Skin epidermis (tissue), 12 donors: Measurements from ENCODE around the gene LPP.
"Not testable (repeated sequence)": the region's sequence is repeated elsewhere in the genome, so short reads cannot be mapped to it uniquely, and the experiment has no call there.

Source experiments
- H3K27ac ChIP-seq, 21 experiments: fragments of 200-600 bp; sonication (generic) in 11 of 21; one replicate each; pipeline ENCODE4 v1.5.0; 2020; ENCODE audit warnings: mild to moderate bottlenecking in 3 of 21, inconsistent platforms in 2 of 21, moderate library complexity in 2 of 21
- H3K4me3 ChIP-seq, 7 experiments: fragments of 200-600 bp; sonication (generic) in 2 of 7; one replicate each; pipeline ENCODE4 v1.5.0; 2020; ENCODE audit warnings: inconsistent platforms in 2 of 7, mild to moderate bottlenecking in 2 of 7, moderate library complexity in 1 of 7

The LPP gene

GRCh38 chr3:188433521-188434150 is 279.7 kb downstream of the LPP start:
- Histone ChIP-seq H3K4me3 (no peak overlapping the region), H3K27ac (peak overlapping the region in 1 of 21 experiments; percentile 35)

DNA sequence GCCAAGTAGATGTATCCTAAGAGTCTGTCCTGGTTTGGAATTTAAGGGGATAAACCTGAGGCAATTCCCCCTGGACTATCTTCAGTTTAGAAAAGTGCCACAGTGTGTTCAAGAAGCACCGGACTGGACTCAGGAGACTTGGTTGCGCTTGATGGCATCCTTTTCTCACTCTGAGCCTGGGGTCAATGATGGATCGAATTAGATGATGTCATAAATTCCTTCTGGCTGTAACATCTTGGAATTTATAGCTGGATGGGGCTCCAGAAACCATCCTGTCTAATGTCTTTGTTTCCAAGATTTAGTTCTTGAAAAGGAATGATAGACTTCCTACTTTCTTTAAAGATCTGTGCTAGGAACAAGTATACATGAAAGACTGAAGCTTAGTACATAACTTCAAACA is 280.6 kb downstream of the LPP start:
- H3K4me3 ChIP-seq, result no peak overlapping the region
- H3K27ac ChIP-seq, result no peak overlapping the region

- Histone ChIP-seq H3K4me3 (no peak overlapping the region), H3K27ac (no peak overlapping the region)
Measured at GRCh38 chr3:188435266-188435665, 281.3 kb downstream of the LPP start.

DNA sequence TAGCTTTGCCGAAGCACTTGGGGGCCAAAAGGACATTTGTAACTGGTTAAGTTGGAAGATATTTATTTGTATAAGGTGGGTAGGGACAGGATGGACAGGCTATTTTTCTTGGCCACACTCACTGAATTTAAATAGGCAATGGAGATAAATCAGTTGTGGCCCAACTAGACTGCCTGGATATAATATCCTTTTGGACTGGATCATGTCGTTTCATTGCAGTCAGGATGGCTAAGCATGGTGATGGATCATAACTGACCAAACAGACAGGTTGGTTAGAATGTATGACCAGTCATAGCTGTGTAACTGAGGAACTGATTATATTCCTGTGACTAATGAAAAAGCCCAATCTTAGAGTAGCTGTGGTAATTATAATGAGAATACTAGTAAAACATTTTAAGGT is 284.0 kb downstream of the LPP start:
- H3K27ac ChIP-seq, result no peak overlapping the region
- no peak overlapping the region for H3K4me3 ChIP-seq

GRCh38 chr3:188439080-188439479 is 285.1 kb downstream of the LPP start:
- Histone ChIP-seq H3K4me3 (no peak overlapping the region), H3K27ac (peak overlapping the region in 9 of 21 experiments; percentile 4 to 74 (median 40))

DNA sequence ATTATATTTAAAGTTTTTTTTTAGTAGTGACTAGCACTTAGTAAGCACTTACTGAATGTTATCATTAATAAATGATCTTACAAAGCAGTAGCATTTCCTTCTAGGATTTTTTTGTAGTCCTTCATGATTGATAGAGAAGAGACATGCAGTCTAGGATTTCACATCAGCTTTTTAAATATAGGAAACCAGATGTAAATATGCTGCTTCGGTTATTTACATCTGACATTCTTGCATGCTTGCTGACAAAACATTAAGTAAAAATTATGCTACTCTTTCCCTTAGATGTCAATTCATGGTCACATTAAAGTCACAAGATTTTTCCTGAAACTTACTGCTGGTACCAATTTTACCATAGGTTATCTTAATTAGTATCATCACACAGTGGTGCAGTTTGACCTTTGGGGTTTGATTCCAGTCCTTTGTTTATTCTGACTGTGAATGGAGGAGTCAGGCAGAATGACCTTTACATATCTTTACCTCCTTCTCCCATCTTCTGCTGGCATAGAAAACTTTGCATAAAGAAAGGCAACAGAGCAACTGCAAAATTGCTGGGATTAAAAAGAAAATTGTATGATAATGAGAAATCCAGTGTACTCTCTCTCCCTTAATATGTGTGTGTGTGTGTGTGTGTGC is 286.5 kb downstream of the LPP start:
- Histone ChIP-seq H3K4me3 (no peak overlapping the region), H3K27ac (no peak overlapping the region)

DNA sequence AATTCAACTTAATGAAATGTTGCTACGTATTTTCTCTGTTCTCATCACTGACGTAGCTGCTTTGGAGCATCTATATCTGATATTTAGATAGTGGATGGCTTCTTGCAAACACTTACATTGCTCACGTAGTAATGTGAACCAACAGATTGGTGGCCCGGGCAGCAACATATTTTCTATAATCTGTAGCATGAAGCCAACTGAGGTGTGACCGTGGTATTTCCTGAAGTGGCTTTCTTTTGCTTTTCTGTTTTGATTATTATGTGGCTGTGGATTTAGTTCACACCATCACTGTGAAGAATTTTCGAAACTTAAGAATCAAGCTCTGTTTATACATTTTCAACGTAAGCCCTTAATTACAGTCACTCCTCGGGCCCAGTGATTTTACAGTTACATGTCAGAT is 288.5 kb downstream of the LPP start:
- no peak overlapping the region for H3K27ac ChIP-seq
- H3K4me3 ChIP-seq, result no peak overlapping the region

GRCh38 chr3:188445175-188445574 is 291.2 kb downstream of the LPP start:
- not testable (repeated sequence) for H3K27ac ChIP-seq, H3K4me3 ChIP-seq

- Histone ChIP-seq H3K27ac (peak overlapping the region in 2 of 21 experiments; percentile 5 to 6), H3K4me3 (no peak overlapping the region)
Measured at GRCh38 chr3:188446014-188446413, 292.1 kb downstream of the LPP start.

DNA sequence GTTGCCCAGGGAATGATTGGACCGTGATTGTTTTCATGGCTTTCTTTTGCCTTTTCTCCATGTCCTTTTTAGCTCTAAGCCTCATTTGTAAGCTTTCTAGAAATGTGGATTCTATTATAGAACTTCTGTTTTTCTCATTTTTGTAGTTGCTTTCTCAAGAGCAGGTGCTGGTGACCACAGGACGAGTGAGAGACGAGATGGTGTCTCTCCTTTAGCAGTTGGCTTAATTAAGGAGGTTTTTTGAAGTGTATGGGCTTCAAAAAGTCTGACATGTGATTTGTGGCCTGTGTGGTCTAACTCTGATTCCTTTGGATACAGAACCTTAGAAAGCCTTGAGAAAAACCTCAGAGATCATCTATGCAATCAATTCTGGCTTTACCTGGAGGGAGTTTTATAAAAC is 292.8 kb downstream of the LPP start:
- no peak overlapping the region for H3K27ac ChIP-seq

DNA sequence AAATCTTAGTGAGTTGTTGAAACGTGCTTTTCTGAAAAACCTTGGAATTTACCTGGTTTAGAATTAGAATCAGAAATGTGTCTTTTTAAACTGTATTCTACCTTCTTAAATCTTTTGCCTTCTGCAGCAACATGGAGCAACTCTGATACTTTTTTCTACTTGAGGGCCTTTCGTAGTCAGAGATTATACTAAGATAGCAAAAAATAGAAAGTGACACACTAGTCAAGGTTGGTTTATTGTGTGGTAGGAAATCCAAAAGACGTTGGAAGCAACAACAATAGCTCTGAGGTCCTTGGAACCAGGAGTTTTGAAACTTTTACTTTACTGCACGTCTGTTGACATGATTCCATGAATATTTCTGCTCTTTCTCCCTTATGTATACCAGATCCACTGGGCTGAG is 294.9 kb downstream of the LPP start:
- Histone ChIP-seq H3K27ac (no peak overlapping the region), H3K4me3 (no peak overlapping the region)

More for the DNA sequence above, 292.8 kb downstream of the LPP start:
- no peak overlapping the region for H3K4me3 ChIP-seq

DNA sequence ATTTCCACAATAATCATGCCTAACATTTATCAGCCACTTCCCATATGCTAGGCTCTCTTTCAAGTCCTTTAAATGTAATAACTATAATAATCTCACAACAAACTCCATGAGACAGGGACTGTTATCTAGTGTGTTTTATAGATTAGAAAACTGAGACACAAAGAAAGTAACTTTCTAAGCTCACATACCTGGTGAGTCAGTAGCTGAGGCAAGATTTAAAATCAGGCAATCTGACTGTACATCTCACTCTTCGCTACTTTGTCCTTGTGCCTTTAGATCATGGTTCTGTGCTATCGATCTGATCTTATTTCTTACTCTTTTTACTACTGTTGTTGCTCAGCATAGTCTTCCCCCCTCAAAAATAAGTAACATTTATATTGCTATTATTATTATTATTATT is 295.5 kb downstream of the LPP start:
- Histone ChIP-seq H3K4me3 (no peak overlapping the region), H3K27ac (no peak overlapping the region)

- no peak overlapping the region for H3K27ac ChIP-seq
- no peak overlapping the region for H3K4me3 ChIP-seq
Measured at GRCh38 chr3:188452158-188452772, 298.3 kb downstream of the LPP start.

DNA sequence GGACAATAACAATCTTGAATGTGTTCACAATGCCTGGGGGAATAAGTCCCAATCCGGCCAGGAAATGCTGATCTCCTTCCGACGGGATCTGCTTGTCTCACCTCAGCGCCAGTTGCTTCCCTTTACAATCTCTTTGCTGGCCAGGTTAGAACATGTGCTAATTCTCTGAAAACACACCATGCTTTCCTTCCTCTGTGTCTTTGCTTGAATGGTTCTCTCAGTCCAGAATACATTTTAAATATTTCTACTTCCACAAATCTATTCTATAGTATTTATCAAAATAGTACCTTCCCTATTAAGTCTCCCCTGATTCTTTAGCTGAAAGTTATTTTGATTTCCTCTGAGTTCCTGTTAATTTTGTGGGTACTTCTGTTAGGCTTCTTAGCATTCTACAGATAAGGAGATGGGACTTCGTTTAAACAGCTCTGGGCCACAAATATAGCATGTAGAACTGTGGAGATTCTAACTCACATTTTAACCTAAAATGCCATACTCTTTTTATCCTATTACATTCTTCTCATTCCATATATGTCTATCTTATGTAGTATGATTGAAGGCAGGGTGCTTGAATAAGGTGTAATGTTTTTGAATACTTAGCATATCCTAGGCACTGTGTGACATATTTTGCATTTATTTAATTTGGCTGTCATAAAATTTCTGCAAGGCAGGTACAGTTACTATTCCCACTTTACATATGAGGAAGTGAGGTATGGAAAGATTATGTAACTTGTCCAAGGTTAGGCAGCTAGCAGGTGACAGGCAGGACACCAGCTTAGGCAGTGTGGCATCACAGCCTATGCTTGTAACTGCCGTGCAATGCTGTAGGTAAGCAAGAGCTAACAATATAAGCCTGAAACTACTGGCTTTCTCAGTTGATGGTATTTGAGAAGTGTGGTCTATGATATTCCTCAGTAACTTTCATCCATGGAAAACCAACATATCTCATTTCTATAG is 299.8 kb downstream of the LPP start:
- Histone ChIP-seq H3K27ac (no peak overlapping the region), H3K4me3 (no peak overlapping the region)

- Histone ChIP-seq H3K27ac (no peak overlapping the region), H3K4me3 (no peak overlapping the region)
Measured at GRCh38 chr3:188455748-188456147, 301.8 kb downstream of the LPP start.

GRCh38 chr3:188458756-188459155 is 304.8 kb downstream of the LPP start:
- Histone ChIP-seq H3K4me3 (no peak overlapping the region), H3K27ac (no peak overlapping the region)

GRCh38 chr3:188465311-188465710 is 311.4 kb downstream of the LPP start:
- H3K27ac ChIP-seq, result no peak overlapping the region
- H3K4me3 ChIP-seq, result no peak overlapping the region

DNA sequence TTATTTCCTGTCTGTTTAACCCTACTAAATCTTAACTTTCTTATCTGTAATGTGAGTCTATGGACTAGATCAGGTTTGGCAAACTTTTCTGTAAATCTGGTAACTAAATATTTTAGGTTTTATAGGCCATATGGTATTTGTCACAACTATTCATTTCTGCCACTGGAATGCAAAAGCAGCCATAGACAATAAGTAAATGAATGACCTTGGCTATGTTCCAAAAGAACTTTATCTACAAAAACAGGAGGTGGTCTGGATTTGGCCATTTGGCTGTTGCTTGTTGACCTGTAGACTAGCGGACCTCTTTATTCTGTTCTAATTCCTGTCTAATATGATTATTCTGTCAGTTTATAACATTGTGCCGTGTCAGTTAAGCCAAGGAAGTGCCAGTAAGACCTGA is 314.2 kb downstream of the LPP start:
- H3K4me3 ChIP-seq, result no peak overlapping the region
- H3K27ac ChIP-seq, result peak overlapping the region in 4 of 21 experiments; percentile 19 to 48 (median 30)

- no peak overlapping the region for H3K4me3 ChIP-seq
- peak overlapping the region in 6 of 21 experiments; percentile 8 to 48 (median 26) for H3K27ac ChIP-seq
Measured at GRCh38 chr3:188468662-188469061, 314.7 kb downstream of the LPP start.

GRCh38 chr3:188469228-188469885 is 315.4 kb downstream of the LPP start:
- H3K27ac ChIP-seq, result peak overlapping the region in 4 of 21 experiments; percentile 15 to 48 (median 37)
- H3K4me3 ChIP-seq, result no peak overlapping the region
